DMS53 (cell line): ENCODE measurements around the gene HERC5.
A peak's percentile ranks its signal among the peaks of the same experiment; 100 is the strongest.
"Not testable (repeated sequence)": the region's sequence is repeated elsewhere in the genome, so short reads cannot be mapped to it uniquely, and the experiment has no call there.

Source experiments
- DNase-seq: peaks from one replicate; lab custom pipeline; 2025; lab: John Stamatoyannopoulos, UW

HERC5 gene

DNA sequence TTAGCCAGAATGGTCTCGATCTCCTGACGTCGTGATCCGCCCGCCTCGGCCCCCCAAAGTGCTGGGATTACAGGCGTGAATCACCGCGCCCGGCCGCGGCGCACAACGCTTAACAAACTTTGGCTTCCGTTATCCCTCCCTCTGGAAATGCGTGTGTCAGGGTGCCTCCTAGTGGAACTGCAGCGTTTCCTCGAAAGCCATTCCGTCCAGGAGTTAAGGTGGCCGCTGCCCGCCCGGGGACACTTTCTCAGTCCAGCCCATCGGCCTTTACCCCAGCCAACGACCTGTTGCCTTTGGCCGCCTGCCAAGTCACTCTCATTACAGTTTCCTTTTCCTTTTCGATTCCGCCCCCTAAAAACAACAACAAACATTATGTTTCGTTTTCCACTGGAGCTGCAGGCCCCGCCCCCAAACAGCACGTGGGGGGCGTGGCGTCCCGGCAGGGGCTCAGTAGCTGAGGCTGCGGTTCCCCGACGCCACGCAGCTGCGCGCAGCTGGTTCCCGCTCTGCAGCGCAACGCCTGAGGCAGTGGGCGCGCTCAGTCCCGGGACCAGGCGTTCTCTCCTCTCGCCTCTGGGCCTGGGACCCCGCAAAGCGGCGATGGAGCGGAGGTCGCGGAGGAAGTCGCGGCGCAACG, at the start of gene HERC5:
Gene HERC5 (plus strand): TSS at position 450 of the 637 bp plus-strand sequence. CDS start 151 bp downstream, at position 601.
- peak; percentile 92 for DNase-seq

DNA sequence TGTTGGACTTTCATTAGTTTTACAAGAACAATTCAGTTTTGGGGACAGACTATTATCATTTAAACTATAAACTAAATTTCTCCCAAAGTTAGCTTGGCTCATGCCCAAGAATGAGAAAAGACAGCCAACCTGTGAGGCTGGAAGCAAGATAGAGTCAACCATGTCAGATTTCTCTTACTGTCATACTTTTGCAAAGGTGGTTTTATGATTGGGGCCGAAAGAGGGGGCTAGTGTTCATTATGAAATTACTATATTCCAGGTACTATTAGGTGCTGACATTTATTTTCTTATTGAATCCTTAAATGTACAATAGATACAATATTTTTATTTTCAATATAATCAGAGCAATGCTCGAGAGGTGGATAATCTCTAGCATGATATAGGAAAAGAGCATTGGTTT, 47.7 kb upstream of the HERC5 start:
- no peak for DNase-seq

DNA sequence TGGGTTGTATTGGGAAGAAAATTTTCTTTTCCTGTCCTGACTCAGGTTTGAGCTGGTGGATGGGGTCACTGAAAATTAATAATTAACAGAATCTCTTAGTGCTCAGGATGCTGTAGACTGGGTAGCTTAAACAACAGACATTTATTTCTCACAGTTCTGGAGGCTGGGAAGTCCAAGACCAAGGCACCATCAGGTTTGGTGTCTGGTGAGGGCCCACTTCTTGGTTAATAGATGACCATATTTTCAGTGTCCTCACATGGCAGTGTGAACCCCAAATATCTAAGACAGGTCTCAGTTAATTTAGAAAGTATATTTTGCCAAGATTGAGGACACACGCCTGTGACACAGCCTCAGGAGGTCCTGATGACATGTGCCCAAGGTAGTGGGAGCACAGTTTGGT, 47.1 kb upstream of the HERC5 start:
- DNase-seq: peak; percentile 11

DNA sequence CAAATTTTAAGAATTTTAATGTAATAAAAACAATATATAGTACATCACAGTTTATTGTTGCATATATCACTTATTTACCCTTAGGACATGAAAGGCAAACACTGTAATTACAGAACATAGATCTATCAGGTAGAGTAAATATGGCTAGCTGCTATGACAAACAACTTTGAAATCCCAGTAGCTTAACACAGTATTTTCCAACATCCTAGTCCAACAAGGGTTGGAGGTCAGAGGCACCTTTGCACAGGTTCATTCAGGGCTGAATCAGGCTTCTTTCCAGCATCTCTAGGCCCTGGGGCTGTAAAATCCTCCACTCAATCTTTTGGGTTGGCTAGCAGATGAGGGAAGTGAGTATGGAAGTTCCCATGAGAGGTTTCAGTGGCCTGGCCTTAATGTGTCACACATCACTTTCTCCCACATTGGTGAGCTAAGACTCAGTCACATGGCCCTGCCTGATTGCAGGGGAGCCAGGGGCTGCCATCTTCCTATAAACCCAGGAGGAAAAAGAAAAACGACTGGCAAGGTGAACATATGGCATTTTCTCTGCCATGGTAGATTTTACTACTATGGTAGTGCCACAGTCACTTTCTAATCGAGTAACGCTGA, 45.3 kb upstream of the HERC5 start:
- peak; percentile 0 for DNase-seq

DNA sequence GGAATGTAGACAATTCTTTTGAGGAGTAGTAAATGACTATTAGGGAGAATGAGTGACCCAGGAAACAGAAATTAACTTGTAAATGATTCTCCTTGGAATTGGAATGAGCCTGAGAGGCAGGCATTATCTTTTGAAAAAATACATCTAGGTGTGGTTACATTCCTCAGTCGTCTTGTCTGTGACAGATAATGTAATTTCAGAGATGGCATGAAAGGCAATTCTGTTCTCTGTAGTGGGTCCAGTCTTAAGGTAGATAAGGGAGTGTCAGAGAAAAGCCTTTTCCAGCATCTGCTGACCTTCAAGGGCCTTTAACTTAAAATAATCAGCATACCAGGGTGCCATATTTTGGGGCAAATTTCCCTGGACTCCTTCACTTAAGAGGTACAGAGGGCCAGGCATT, 43.1 kb upstream of the HERC5 start:
- no peak for DNase-seq

DNA sequence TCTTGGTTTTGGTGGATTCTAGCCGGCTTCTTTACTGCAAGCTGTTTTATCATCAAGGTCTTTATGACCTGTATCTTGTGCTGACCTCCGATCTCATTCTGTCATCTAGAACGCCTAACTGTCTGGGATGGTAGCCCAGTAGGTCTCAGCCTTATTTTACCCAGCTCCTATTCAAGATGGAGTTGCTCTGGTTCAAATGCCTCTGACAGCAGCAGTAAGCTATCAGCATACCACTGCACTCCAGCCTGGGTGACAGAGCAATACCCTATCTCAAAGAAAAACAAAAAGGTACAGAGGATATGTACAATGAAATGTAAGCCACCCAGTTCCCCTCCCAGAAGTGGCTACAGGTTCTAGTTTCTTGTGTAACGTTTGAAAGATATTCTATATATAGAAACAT, 42.2 kb upstream of the HERC5 start:
- no peak for DNase-seq

DNA sequence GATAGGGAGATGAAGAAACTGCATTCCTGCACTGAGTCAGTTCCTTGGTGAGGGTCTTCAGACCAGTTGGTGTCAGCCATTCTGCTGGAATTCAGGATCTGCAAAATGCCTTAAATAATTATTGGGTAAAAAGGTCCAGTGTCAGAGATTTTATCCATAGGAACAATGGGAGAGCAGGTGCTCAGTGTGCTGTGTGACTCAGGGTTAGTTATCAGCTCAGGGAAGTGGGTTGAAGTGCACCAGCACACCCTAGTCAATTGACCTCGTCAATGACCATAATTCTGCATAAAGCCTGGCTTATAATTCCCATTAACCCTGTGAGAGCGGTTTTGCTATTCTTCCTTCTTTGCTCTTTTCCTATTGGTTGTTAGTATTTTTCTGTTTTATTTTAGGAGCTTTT, 40.9 kb upstream of the HERC5 start:
- DNase-seq: peak; percentile 3

DNA sequence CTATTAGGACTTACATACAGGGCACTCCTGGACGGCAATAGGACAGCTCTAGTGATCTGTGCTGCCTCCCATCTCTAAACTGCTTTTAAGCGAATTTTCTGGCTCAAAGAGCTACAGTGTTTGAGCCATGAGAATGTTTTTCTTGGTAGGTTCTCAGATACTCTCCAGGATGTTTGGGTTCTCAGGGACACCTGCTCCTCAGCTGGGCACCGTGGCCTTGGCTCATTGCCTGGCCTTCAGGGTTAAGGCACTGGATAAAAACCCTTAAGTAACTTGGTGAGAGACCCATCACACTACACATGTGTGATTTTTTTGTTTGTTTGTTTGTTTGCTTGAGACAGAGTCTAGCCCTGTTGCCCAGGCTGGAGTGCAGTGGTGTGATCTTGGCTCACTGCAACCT, 38.5 kb upstream of the HERC5 start:
- DNase-seq: no peak

DNA sequence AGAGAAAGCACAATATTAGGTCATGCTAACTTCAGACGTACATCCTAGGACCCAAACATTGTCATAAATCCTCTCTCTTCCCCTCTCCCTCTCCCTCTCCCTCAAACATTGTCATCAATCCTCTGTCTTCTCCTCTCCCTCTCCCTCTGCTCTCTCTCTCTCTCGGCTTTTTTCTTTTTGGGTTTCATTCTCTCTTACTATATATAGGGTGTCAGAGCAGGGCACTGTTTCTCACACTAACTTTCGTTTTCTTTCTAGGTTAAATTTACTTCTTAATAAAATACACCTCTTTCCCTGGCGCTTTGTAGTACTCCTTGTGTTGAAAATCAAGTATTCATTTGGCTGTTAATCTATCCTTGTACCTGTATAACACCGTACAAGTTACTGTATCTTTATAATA, 37.0 kb upstream of the HERC5 start:
- no peak for DNase-seq

DNA sequence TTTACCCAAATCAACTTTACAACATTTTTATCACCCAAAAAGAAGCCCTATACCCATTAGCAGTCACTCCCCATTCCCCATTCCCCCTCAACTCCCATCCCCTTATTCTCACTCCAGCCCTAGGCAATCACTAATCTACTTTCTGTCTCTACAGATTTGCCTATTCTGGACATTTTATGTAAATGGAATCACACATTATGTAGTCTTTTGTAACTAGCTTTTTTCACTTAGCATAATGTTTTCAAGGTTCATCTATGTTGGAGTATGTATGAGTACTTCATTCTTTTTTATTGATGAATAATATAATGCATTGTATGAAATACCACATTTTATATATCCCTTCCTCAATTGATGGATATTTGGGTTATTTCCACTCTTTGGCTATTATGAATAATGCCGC, 36.1 kb upstream of the HERC5 start:
- DNase-seq: no peak

DNA sequence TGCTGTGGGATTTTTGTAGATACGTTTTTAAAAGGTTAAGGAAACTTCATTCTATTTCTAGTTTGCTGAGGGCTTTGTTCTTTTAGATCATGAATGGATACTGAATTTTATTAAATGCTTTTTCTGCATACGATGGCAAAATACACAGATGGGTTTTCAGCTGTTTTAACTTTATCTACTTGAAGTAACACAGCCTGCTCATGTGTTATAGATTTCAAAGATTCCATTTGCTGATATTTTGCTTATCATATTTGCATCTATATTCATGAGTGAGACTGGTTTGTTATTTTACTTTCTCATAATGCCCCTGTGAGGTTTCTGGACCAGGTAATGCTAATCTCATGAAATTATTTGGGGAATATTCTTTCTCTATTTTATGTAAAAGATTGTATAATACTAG, 34.5 kb upstream of the HERC5 start:
- DNase-seq: no peak

DNA sequence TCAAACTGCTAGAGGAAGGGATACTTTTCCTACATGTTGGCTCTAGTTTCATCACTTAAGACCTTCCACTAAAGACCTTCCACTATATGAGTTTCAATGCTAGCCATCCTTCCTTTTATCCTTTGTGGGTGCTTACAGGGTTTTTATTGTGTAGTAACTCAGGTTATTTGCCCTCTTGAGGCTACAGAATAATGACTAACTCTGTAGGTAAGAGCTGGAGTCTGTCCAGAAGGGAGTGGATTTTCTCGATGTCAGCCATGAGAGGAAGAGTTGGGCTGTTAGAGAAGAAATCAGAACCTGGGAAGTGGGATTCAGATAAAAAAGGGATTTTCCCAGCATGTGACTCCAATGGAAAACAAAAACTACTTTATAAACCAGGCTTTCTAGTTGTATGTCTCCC, 27.5 kb upstream of the HERC5 start:
- no peak for DNase-seq

DNA sequence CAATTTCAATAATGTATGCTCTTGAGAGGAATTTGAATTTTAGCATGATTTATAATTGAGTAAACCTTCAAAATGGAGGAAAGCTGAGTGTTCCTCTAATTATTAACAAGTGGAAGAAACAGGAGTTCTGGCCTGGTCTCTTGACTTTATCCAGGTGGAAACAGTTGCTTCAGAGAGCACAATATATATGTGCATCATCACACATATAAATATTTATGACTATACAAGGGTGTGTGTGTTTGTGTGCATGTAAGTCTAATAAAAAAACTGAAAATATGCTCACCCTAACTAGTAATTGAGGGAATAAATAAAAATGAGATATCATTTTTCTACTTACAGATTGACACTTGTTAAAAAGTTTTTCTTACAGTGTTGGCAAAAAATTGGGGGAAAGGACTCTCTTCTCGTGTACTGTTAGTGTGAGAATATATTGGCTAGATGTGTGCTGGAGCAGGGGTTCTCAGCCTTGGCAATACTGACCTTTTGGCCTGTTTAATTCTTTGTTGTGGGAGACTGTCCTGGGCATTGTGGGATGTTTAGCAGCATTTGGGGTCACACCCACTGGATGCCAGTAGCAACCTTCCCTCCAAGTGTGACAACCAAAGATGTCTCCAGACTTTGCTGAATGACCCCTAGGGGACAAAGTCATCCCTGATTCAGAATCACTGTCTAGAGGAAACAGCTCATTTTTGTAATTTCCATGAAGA, 20.8 kb upstream of the HERC5 start:
- DNase-seq: no peak

DNA sequence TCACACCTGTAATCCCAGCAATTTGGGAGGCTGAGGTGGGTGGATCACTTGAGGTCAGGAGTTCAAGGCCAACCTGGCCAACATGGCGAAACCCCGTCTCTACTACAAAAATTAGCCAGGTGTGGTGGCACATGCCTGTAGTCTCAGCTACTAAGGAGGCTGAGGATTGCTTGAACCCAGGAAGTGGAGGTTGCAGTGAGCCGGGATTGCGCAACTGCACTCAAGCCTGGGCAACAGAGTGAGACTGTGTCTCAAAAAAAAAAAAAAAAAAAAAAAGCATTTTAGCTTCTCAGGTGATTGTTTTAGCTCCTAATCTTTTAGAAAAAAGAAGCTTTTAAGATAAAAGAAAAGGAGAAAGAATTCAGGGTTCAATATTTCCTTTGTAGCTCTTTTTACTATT, 19.0 kb upstream of the HERC5 start:
- not testable (repeated sequence) for DNase-seq

DNA sequence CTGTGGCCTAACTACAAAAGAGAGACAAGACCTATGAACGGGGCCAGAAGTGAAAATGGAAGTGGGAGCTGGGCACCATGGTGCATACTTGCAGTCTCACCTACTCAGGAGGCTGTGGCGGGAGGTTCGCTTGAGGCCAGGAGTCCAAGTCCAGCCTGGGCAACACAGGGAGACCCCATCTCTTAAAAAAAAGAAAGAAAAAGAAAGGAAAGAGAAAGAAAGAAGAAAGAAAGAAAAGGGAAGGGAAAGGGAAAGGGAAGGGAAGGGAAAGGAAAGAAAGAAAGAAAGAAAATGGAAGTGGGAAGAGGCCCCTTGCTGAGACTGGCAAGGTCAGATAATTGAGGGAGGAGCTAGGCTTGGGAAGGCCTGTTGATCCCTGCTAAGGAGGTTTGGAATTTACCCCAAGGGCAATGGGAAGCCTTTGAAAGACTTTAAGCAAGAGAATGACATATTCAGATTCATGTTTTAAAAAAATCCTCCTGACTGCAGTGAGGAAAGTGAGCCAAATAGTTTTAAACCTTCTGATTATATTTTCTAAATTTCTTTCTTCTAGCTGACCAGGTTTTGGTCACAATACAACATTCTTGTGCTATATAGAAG, 17.7 kb upstream of the HERC5 start:
- DNase-seq: no peak

DNA sequence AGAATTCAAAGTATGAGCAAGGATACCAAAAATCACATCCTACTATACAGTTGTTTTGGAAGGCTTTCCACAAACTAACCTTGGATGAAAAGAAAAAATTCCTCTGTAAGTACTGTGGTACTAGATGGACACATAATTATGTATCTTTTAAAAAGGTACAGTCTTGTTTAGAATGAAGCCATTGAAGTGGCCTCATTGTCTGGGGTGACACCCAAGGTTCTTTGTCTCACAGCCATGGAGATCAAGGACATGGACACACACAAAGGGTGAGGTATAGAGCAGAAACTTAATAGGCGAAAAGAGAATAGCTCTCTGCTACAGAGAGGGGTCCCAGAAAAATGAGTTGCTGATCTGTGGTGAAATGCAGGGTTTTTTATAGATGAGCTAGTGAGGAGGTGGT, 16.8 kb upstream of the HERC5 start:
- DNase-seq: no peak

DNA sequence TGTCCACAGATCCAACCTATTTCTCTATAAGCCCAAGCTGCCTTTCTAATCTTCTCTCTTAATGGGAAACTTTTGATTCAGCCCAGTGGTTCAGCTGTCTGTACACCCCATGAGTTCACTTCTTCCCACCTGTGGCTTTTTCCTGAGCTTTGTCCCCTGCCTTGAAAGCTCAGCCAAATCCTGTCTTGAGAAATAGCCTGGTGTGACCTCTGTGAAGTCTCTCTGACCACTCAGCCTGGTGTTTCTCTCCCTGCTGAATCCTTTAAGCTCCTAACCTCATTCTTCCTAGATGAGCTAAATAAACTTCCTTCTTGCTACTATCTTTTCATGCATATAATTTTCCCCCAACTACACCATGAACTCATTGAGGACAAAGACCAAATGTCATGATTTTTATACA, 15.2 kb upstream of the HERC5 start:
- DNase-seq: no peak

DNA sequence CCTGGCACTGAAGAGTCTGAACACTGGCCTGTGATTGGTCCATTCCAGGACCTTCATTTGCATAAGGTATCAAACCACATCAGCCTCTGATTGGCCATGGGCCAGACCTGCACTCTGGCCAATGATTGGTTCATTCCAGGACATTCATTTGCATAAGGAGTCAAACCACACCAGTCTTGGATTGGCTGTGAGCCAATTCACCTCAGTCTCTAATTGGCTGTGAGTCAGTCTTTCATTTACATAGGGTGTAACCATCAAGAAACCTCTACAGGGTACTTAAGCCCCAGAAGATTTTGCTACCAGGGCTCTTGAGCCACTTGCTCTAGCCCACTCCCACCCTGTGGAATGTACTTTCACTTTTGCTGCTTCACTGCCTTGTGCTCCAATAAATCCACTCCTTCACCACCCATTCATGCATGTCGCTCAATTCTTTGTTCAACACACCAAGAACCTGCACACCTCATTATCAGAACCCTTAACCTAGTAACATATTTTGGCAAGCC, 14.2 kb upstream of the HERC5 start:
- peak; percentile 8 for DNase-seq

DNA sequence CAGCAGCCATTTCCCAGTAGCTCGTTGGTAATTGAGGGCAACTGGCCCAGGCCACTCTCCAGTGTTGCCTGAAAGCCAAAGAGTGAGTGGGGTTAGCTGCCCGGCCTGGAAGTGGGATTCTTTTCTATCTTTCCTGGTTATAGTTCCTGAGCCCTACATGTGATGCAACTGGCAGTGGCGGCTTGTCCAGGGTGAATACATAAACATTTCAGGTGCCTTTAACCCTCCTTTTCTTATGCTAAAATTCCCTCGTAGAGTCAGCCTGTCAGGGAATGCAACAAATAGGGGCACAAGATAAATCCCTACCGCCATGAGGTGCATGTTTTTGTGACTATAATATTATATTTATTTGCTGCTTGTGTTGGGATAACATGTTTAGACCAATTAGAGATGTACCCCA, 13.4 kb upstream of the HERC5 start:
- no peak for DNase-seq

DNA sequence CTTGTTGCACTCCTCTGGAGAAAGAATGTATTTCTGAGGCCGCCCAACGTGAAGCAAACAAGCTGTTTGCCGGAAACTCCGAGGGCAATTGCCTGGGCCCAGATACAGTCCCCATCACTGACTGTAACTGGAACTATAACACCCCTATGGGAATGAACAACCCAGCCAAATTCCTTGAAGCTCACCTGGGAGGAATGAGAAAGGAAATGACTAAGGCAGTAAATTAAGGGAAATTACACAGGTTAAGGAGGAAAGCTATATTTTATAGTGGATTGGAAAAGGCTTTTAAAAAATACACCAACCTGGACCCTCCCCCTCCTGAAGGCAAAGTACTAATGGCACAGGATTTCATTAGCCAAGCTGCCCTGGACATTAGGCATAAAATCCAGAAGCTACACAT, 11.7 kb upstream of the HERC5 start:
- DNase-seq: no peak

DNA sequence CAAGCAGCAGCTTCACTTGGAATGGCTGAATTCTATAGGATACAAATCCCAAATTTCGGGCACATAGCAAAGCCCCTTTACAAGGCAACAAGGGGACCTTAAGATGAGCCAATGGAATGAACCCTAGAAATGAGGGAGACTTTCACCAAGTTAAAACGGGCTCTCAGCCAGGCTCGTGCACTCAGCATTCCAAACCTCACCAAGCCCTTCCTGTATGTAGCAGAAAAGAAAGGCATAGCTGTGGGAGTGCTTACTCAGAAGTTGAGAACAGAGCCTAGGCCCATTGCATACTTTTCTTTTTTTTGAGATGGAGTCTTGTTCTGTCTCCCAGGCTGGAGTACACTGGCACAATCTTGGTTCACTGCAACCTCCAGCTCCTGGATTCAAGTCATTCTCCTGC, 10.8 kb upstream of the HERC5 start:
- DNase-seq: no peak

DNA sequence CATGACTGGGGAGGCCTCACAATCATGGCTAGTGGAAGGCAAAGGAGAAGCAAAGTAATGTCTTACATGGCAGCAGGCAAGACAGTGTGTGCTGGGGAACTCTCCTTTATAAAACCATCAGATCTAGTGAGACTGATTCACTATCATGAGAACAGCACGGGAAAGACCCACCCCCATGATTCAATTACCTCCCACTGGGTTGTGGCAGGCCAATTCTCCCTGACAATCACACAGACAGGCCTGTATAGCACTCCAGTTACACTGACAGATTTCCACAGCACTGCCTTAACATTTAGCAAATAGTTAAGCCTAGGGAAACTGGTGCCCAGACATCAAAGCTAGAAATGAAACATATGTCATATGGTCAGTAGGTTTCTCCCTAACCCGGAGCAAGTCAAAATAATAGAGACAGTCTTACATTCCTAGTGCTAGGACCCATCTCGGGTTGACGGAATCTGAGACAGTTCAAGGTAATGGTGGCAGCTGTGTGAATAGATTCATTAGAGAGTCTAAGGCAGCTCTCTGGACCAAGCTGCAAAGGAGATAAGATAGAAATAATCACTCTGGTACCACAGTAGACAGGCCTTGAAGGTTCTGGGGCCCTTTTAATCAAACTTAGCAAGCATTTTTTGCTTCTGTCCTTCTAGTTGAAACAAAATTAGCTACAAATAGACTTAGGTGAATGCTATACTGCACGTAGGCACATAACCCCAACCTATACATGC, 9.4 kb upstream of the HERC5 start:
- no peak for DNase-seq
